MM.1S (cell line): Measurements from ENCODE around the gene DOK1.

Experiments used
- DNase-seq: peaks from one replicate; pipeline ENCODE4 v3.0.0-alpha.2; 2015
- H2AFZ ChIP-seq: fragments of 300-600 bp; sonication (generic); 2 replicates; pipeline ENCODE4 v1.6.0; 2016; ENCODE audit warnings: antibody characterized with exemption, low read length
- H3F3A ChIP-seq: fragments of 300-600 bp; sonication (generic); 2 replicates; pipeline ENCODE4 v1.6.1; 2016; ENCODE audit warnings: mild to moderate bottlenecking, antibody characterized with exemption, low read length, moderate library complexity, mixed read lengths; ENCODE audit not compliant: insufficient read depth
- H3K27ac ChIP-seq: fragments of 300-600 bp; sonication (generic); 2 replicates; pipeline ENCODE4 v1.5.1; 2016; ENCODE audit warnings: mild to moderate bottlenecking, low read length
- H3K27me3 ChIP-seq: fragments of 300-600 bp; sonication (generic); replicated peaks from 2 replicates; pipeline ENCODE4 v1.6.0; 2016; ENCODE audit warnings: low read length; ENCODE audit not compliant: insufficient read depth
- H3K36me3 ChIP-seq: fragments of 300-600 bp; sonication (generic); replicated peaks from 2 replicates; pipeline ENCODE4 v1.6.1; 2016; ENCODE audit warnings: mild to moderate bottlenecking, low read length, mixed read lengths; ENCODE audit not compliant: insufficient read depth
- H3K4me1 ChIP-seq: fragments of 300-600 bp; sonication (generic); 2 replicates; pipeline ENCODE4 v1.6.1; 2016; ENCODE audit warnings: low read length, mixed read lengths
- H3K4me2 ChIP-seq: fragments of 300-600 bp; sonication (generic); 2 replicates; pipeline ENCODE4 v1.6.0; 2016; ENCODE audit warnings: low read depth, low read length
- H3K4me3 ChIP-seq: fragments of 300-600 bp; sonication (generic); 2 replicates; pipeline ENCODE4 v1.5.1; 2016; ENCODE audit warnings: low read length, mixed read lengths
- H3K79me2 ChIP-seq: fragments of 300-600 bp; sonication (generic); 2 replicates; pipeline ENCODE4 v1.6.1; 2016; ENCODE audit warnings: mixed run types, low read length, mixed read lengths
- H3K9ac ChIP-seq: fragments of 300-600 bp; sonication (generic); 2 replicates; pipeline ENCODE4 v1.6.1; 2016; ENCODE audit warnings: low read length, mixed read lengths
- H3K9me2 ChIP-seq: fragments of 300-600 bp; sonication (generic); replicated peaks from 2 replicates; pipeline ENCODE4 v1.6.1; 2016; ENCODE audit warnings: mild to moderate bottlenecking, low read length, mixed read lengths; ENCODE audit not compliant: insufficient read depth
- H3K9me3 ChIP-seq: fragments of 300-600 bp; sonication (generic); replicated peaks from 2 replicates; pipeline ENCODE4 v1.6.1; 2016; ENCODE audit warnings: mild to moderate bottlenecking, low read length, mixed read lengths; ENCODE audit not compliant: insufficient read depth
- H4K20me1 ChIP-seq: fragments of 300-600 bp; sonication (generic); 2 replicates; pipeline ENCODE4 v1.6.1; 2016; ENCODE audit warnings: mild to moderate bottlenecking, low read length, moderate library complexity, mixed read lengths; ENCODE audit not compliant: insufficient read depth
- CTCF ChIP-seq: fragments of 300-600 bp; sonication (generic); IDR thresholded peaks from 2 replicates; pipeline ENCODE4 v1.5.1; 2016; ENCODE audit warnings: antibody characterized with exemption, low read length, mixed read lengths
- EZH2 ChIP-seq: fragments of 300-600 bp; sonication (generic); optimal IDR thresholded peaks from 2 replicates; pipeline ENCODE3; 2017; ENCODE audit warnings: low read depth, mild to moderate bottlenecking, antibody characterized with exemption, low read length, mixed read lengths
- EZH2phosphoT487 ChIP-seq: fragments of 300-600 bp; sonication (generic); IDR thresholded peaks from 2 replicates; pipeline ENCODE4 v1.6.1; 2018; ENCODE audit warnings: antibody characterized with exemption, low read length

DOK1 gene

GRCh38 chr2:74507926-74508520, 46.5 kb upstream of the DOK1 start:
- no peaks in the 10 kb centered on the region for H4K20me1 ChIP-seq
- H3K27ac ChIP-seq: no peak overlapping the region
- peak overlapping the region; percentile 96; the same call in 1 of the 2 replicates for H3K9ac ChIP-seq
- H3K9me2 ChIP-seq: no peaks in the 10 kb centered on the region
- no peaks in the 10 kb centered on the region for H3K36me3 ChIP-seq
- peaks cover 14% of the 10 kb centered on the region for H3K4me1 ChIP-seq
- H3F3A ChIP-seq: 0 out of 2 replicates have a peak, but pooled peaks cover 11% of the 10 kb centered on the region
- peaks cover 13% of the 10 kb centered on the region for H3K79me2 ChIP-seq
- TF ChIP-seq EZH2 (no peak), EZH2phosphoT487 (no peak)
- H3K4me2 ChIP-seq: peak overlapping the region; percentile 97
- no peaks in the 10 kb centered on the region for H3K9me3 ChIP-seq
- peak; percentile 20 for DNase-seq
- peak overlapping the region; percentile 89 for H3K4me3 ChIP-seq
- peak overlapping the region; percentile 98 for H2AFZ ChIP-seq
- peaks cover 25% of the 10 kb centered on the region for H3K27me3 ChIP-seq

GRCh38 chr2:74510272-74510671, 44.2 kb upstream of the DOK1 start:
- H3K27ac ChIP-seq: no peak overlapping the region
- no peak overlapping the region for H3K4me3 ChIP-seq
- H2AFZ ChIP-seq: no peak overlapping the region
- no peaks in the 10 kb centered on the region for H3K9me3 ChIP-seq
- H3K4me2 ChIP-seq: no peak overlapping the region
- no peak for DNase-seq
- H3F3A ChIP-seq: no peaks in the 10 kb centered on the region
- TF ChIP-seq CTCF: no peak
- no peaks in the 10 kb centered on the region for H4K20me1 ChIP-seq
- H3K79me2 ChIP-seq: peaks cover 13% of the 10 kb centered on the region
- no peaks in the 10 kb centered on the region for H3K9me2 ChIP-seq
- no peaks in the 10 kb centered on the region for H3K36me3 ChIP-seq
- peaks cover 12% of the 10 kb centered on the region for H3K4me1 ChIP-seq
- peaks cover 48% of the 10 kb centered on the region for H3K27me3 ChIP-seq
- H3K9ac ChIP-seq: no peak overlapping the region

DNA sequence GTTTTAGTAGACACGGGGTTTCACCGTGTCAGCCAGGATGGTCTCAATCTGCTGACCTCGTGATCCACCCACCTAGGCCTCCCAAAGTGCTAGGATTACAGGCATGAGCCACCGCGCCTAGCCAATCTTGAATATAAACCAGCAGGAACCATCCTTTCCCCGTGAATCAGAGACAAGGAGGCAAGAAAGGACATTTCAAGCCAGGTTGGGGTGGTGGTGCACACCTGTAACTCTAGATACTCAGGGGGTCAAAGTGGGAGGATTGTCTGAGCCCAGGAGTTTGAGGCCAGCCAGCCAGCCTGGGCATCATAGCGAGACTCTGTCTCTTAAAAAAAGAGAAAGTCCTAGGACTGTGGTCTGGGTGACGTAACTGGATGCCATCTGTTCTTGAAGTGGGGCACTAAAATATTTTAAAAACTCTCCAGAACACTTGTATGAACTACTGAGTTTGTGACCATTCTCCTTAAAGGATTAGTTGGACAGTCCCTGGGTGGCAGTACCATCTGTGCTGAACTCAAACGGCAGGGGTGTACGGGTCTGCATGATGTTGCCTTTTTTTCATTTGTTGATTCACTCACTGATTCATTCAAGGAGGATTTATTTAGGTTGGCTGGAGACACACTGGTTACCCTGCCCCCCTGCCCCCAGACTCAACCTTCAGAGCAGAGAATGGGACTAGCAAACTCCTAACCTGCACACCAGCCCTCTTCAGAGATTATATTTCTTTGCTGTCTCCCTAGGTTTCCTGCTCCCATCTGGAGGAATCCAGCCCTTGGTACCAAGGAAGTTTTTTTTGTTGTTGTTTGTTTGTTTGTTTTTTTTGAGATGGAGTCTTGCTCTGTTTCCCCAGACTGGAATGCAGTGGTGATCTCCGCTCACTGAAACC, 43.2 kb upstream of the DOK1 start:
- no peak overlapping the region for H3K4me2 ChIP-seq
- H3K9me2 ChIP-seq: no peaks in the 10 kb centered on the region
- no peak overlapping the region for H2AFZ ChIP-seq
- DNase-seq: no peak
- no peaks in the 10 kb centered on the region for H3K36me3 ChIP-seq
- no peak overlapping the region for H3K27ac ChIP-seq
- no peak overlapping the region for H3K9ac ChIP-seq
- peaks cover 8% of the 10 kb centered on the region for H3K79me2 ChIP-seq
- peaks cover 12% of the 10 kb centered on the region for H3K4me1 ChIP-seq
- H4K20me1 ChIP-seq: no peaks in the 10 kb centered on the region
- H3K9me3 ChIP-seq: no peaks in the 10 kb centered on the region
- H3K4me3 ChIP-seq: no peak overlapping the region
- no peaks in the 10 kb centered on the region for H3F3A ChIP-seq
- peaks cover 54% of the 10 kb centered on the region for H3K27me3 ChIP-seq
- TF ChIP-seq EZH2 (no peak), CTCF (no peak), EZH2phosphoT487 (no peak)
